GM18499 (cell line): ENCODE data around the gene PSMA6.
"Not testable (repeated sequence)": the region's sequence is repeated elsewhere in the genome, so short reads cannot be mapped to it uniquely, and the experiment has no call there.

Experiments used
- ATAC-seq: cut with Tn5 transposase; IDR thresholded peaks from one replicate; pipeline ENCODE4 v1.9.1; 2021; ENCODE audit warnings: moderate number of reproducible peaks; ENCODE audit not compliant: insufficient read depth, unreplicated experiment

The PSMA6 gene

GRCh38 chr14:35281341-35281740 is 10.8 kb upstream of the PSMA6 start:
- no peak for ATAC-seq

DNA sequence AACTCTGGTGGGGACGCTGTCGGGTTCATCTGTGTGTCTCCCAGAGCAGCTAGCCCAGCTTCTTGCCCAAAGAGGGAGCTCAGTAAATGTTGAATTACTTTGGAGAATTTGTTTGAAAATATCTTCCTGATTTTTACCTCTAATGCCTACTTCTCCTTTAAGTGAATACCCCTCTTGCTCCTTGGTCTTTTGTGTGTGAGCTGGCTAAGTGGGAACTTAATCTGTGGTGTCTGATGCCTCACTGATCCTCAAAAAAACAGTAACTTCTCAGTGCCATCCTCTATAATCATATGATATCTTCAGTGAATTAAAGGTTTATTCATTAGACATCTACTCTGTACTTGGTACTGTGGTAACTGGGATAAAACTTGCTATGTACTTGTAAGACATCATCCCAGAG is 7.7 kb upstream of the PSMA6 start:
- no peak for ATAC-seq

- ATAC-seq, result peak; percentile 62
These were observed 6.8 kb upstream of the PSMA6 start for GRCh38 chr14:35285168-35286002.

DNA sequence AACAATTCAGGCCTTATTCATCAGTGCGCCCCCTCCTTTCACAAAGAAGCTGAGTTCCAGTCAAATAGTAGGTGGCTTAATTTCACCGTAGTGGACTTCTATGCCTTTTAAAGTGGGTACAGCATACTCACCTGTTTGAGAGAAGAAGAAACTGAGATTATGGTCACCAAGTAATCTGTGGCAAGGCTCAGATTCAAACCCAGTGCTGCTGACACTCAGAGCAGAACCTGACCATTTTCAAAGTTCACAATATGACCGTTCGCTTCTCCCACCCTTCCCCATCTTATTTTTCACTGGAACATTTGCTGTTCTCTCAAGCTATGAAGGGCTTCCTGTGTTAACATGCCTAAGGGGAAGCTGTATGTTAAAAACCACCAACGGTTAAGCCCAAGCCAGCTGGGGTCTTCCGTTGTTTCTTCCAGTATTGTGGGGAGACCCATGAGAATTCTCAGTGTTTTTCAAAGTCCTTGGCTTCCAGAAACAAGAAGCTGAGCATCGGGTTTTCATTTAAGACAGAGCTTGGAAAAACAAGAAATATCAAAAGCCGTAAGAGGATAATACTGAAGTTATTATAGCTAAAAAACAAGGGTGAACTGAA is 6.1 kb upstream of the PSMA6 start:
- ATAC-seq, result no peak

- ATAC-seq, result no peak
These were observed 5.5 kb upstream of the PSMA6 start for GRCh38 chr14:35286707-35287106.

DNA sequence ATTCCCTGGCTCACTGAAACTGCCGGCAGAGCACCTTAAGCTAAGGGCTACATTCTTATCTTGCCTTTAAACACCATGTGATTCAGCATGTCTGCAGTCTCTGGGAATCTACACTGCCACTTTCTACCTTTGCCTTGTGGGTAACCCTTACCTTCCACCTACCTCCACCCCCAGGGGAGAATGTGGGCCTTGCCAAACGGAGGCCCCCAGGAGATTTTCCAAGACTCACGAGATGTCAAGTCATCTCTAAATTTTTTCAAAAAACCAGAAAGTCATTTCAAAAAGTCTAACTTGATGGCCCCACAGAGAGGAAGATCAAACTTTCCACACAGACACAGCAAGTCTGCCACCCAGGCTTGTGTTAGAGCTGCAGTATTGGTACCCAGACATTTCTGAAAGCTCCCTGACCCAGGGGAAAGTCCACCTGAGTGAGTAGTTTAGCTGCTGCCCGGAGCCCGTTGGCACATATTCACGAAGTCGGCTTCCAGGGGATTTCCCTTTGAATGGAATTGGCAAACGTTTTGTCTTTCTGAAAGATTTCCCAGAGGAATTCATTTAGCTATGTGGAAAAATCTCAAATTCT is 4.7 kb upstream of the PSMA6 start:
- ATAC-seq, result no peak

GRCh38 chr14:35289623-35290022 is 2.6 kb upstream of the PSMA6 start:
- no peak for ATAC-seq

DNA sequence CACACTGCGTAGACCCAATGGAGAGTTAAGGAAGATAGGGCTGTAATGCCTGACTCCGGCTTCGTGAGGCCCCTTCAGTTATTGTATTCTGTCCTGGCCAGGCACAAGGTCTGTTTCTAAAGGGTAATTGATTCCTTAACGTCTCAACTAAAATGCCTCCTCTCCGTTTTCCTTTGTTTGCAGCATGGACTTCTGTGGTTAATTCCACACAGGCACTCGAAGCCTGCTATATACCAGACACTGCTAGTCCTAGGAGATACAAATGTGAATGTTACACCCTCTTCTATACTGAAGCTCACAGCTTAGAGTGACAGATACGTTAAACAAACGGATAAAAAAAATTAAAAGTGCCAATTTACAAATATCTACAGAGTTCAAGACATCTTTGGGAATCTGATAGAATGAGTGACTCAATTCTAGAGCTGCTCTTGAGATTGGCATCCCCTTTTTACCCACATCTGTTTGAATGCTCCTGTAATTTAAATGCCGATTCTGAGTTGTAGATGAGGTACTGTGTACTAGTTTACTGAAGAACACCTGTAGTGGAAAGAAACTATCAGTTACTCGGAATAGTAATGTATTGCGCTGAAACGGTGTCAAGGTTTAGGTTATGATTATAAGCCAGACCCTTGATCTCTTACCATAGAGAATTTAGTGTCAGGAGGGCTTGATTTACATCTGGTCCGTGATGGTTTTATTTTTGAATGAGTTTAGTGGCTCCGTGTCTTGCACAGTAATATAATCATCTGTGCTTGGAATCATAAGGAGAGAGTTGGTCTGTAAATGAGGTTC is 784 bp downstream of the PSMA6 start:
- no peak for ATAC-seq

DNA sequence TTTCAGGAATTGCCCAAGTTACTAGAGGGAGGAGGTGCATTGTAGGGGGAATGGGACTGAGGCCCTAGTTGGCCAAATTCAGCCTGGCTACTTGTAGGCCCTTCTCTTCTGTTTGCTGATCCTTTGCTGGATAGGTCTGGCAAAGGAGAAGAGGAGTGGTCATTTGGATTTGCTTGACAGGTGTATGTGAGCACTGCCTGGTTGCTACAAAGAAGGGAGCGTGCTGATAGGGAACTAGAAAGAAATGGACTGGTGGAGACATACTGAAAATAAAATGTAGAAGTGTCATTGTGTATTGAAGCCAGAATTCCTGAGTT is 3.6 kb downstream of the PSMA6 start:
- ATAC-seq, result no peak

- ATAC-seq, result no peak
These were observed 4.4 kb downstream of the PSMA6 start for GRCh38 chr14:35296545-35296944.

DNA sequence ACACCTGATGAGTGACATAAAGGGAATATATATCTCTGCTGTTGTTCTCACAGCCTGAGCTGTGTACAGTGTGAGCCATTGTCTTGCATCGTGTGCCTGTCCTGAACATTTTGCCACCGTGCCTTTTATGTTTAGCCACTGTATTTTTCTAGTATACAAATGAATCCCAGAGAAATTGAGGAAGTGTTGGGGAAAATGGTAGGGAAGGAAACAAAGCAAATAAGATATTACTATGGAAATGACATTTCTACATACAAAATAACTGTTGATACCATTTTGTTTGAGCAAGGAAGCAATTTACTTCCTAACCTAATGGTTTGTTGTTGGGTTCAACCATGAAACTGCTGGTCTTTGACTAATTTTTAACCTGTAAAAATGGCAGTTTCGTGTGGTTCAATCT is 5.5 kb downstream of the PSMA6 start:
- no peak for ATAC-seq

GRCh38 chr14:35298351-35298750 is 6.2 kb downstream of the PSMA6 start:
- ATAC-seq, result no peak

GRCh38 chr14:35299708-35300107 is 7.5 kb downstream of the PSMA6 start:
- no peak for ATAC-seq

DNA sequence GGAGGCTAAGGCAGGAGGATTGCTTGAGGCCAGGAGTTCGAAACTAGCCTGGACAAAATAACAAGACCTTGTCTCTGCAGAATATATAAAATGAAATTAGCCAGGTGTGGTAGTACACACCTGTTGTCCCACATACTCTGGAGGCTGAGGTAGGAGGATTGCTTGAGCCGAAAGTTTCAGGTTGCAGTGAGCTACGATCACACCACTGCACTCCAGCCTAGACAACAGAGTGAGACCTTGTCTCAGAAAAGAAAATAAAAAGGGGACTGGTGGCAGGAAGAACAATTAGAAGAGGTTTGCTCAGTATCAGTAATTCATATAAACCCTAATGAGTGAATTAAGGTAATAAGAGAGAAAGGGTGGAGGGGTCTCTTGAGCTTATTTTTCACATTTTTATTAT is 8.0 kb downstream of the PSMA6 start:
- no peak for ATAC-seq

- not testable (repeated sequence) for ATAC-seq
These were observed 9.2 kb downstream of the PSMA6 start for GRCh38 chr14:35301334-35301733.

DNA sequence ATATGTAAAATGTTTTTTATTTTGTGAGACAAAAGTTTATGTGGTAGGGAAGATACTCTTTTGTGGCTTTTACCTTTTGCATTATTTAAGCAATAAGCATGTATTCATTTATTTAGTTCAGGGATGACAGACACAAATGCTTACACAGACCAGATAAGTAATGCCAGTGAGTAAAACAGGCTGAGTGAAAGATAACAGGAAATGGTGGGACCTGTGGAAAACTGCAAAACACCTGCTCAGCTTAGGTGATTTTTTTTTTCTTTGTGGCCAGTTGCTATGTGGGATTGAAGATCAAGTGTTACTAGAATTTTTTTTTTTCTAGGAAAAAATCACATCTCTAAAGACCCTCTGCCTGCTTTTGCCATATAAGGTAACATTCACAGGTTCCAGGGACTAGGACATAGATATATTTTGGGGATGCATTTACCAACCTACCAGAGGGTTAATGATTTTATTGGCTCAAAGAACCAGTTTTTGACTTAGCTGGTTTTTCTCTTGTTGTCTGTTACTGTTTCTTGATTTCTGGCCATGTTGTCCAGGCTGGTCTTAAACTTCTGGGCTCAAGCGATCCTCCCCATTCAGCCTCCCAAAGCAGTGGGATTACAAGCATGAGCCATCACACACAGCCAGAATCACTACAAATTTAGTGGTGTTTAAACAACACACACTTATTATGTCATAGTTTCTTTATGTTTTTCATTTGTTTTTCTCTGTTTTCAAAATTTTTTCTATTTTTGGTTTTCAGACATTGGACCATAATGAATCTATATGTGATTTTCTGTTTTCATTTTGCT is 9.8 kb downstream of the PSMA6 start:
- ATAC-seq, result no peak

DNA sequence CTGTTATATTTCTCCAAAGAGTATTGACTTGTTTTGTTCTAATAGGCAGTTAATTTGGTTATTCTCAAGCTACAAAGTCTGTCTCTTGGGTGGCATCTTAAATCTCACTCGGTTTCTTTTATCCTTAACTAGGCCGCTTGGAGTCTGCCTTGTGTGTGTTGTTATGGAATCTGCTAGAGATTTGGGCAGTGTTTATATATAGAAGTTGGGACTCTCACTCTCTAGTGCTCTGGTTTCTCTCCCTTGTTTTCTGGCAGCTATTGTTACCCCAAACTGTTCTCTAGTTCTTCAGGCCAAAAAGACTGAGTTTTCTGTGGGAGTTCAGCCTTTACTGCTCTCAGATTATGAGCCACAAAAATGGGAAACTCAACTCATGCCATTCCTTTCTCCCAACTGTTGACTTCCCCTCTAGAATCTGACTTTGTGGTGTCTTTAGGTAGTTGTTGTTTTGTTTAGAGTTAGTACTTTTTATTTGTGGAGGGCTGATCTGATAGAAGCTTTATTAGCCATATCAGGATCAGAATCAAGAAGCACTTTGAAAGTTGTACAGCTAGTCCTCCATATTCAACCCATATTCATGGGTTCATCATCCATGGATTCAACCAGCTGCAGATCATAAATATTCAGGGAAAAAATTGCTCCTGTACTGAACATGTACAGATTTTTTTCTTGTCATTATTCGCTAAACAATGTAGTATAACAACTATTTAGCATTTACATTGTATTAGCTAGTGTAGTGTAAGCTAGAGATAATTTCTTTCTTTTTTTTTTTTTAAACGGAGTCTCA is 11.2 kb downstream of the PSMA6 start:
- ATAC-seq, result no peak

- ATAC-seq, result no peak
These were observed 12.8 kb downstream of the PSMA6 start for GRCh38 chr14:35304812-35305462.

- ATAC-seq, result no peak
These were observed 13.5 kb downstream of the PSMA6 start for GRCh38 chr14:35305633-35306032.
